Measurements from ENCODE around the gene BLVRB.
"Not testable (repeated sequence)": the region's sequence is repeated elsewhere in the genome, so short reads cannot be mapped to it uniquely, and the experiment has no call there.

GRCh38 chr19:40453943-40454342, 11.6 kb downstream of the BLVRB start:
- not testable (repeated sequence) for TF ChIP-seq FOXA1 (IDR thresholded peaks at IDR 0.05); CTCF (IDR thresholded peaks at IDR 0.05; ENCODE audit: low read depth, low read length, missing input control); RAD21 (IDR thresholded peaks at IDR 0.05); REST (IDR thresholded peaks at IDR 0.05); EGR1 (IDR thresholded peaks at IDR 0.05; ENCODE audit: low read depth in 2 of 2)

Data from liver (tissue), 3 donors.